Kidney epithelial cell (primary cell): ENCODE results near the gene SHE. TPM values are rescaled to one million over a fixed set of nuclear protein-coding genes. Genes with fewer than 3 reads are reported as not detected.

Experiments
- DNase-seq: peaks from one replicate; pipeline ENCODE4 v3.0.0-alpha.2; 2010; ENCODE audit warnings: low read depth
- H3K27me3 ChIP-seq: 2 replicates; pipeline ENCODE4 v1.6.0; 2011; ENCODE audit warnings: low read length; ENCODE audit not compliant: control insufficient read depth, insufficient read depth
- H3K36me3 ChIP-seq: 2 replicates; pipeline ENCODE4 v1.5.1; 2011; ENCODE audit warnings: low read length; ENCODE audit not compliant: control insufficient read depth, insufficient read depth
- H3K4me3 ChIP-seq: 2 replicates; pipeline ENCODE4 v1.5.1; 2011; ENCODE audit warnings: low read depth, mild to moderate bottlenecking, control low read depth, low read length
- total RNA-seq: library from RNA; depleted of rRNA; stranded (reverse); fragments of >200 nt; gene quantifications from 2 replicates; pipeline ENCODE4 v1.2.3, GENCODE V29; 2015
- TF ChIP-seq, protein P1 (sequence below): IDR thresholded peaks from 2 replicates; pipeline ENCODE4 v1.5.1; 2011; ENCODE audit warnings: mild to moderate bottlenecking, moderate library complexity, low read length, control low read depth, inconsistent platforms; ENCODE audit not compliant: insufficient read depth, poor library complexity, severe bottlenecking

The SHE gene
- total RNA-seq, 1 donor from 2014 or later, result under 0.01 TPM

DNA sequence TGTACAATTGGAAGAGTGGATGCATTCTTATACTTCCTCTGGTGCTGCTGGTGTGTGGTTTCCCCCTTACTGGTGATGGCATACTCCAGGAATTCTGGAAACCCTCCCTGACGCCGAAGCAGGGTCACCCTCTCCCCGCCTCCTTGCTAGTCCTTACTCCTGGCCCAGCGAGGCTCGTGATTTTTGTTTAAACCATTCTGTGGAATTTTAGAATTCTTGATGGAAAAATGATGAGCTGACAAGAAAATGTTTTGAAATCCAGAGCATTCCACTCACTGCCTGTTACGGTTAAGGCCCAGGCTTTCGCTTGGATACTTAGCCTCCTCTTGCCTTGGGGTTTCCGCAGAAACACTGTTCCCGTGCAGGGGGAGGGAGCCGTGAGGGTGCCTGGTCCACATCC lies 55.9 kb downstream of the SHE start:
- TF ChIP-seq, protein P1, sequence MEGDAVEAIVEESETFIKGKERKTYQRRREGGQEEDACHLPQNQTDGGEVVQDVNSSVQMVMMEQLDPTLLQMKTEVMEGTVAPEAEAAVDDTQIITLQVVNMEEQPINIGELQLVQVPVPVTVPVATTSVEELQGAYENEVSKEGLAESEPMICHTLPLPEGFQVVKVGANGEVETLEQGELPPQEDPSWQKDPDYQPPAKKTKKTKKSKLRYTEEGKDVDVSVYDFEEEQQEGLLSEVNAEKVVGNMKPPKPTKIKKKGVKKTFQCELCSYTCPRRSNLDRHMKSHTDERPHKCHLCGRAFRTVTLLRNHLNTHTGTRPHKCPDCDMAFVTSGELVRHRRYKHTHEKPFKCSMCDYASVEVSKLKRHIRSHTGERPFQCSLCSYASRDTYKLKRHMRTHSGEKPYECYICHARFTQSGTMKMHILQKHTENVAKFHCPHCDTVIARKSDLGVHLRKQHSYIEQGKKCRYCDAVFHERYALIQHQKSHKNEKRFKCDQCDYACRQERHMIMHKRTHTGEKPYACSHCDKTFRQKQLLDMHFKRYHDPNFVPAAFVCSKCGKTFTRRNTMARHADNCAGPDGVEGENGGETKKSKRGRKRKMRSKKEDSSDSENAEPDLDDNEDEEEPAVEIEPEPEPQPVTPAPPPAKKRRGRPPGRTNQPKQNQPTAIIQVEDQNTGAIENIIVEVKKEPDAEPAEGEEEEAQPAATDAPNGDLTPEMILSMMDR, result no peak
- no peaks in the 10 kb centered on the region for H3K36me3 ChIP-seq
- peak; percentile 47 for DNase-seq
- no peaks in the 10 kb centered on the region for H3K27me3 ChIP-seq
- no peak overlapping the region for H3K4me3 ChIP-seq

DNA sequence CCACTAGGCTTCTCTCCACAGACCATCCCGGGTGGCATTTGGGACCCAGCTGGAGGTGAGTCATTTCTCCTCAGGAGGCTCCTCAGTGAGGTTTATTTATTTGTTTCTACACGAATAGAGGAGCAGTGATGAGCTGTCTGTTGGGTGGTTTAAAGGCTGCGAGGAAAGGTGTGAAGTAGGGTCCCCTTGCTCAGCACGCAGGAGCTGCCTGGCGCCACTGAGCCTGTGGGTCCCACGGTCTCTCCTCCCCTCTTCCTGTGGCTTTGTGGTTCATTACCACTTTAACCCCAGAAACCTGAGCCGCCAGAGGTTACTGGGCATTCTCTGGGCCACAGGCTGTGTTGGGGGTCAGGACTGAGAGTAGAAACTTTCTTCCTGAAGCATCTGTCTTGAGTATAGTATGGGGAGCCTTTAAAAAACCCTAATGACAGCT lies 57.2 kb downstream of the SHE start:
- Histone ChIP-seq H3K4me3 (no peak overlapping the region), H3K36me3 (no peaks in the 10 kb centered on the region), H3K27me3 (no peaks in the 10 kb centered on the region)
- DNase-seq, result peak; percentile 65
- TF ChIP-seq, protein P1, result no peak

DNA sequence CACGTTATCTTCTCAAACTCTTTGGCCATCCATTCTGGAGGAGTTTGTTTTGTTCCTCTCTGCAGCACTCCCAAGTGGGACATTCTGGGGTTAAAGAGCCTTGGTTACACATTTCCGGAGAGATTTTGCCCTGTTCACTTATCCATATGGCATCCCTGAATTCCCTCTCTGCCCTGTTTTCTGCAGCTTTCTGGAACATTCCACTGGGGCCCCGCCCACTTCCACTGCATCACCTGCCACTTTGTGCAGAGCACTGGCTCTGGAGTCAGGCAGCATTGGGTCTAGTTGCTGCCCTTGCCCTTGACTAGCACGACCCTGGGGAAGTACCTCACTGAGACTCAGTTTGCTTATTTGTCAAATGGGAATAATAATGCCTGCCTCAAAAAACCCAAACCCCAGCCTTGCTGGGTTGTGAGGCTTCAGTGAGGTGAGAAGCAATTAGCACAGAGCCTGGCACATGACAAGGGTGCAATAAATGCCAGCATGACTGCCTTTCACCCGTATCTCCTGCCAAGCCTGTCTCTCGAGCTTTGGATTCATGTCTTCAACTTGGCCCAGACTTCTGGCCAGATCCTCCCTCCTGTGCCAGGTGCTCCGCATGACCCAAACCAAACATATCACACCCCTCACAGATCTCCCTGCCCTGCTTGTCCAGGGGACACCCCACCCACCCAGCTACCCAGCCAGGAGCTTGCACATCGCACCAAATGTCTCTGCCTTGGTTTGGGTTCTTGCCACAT lies 58.8 kb downstream of the SHE start:
- H3K36me3 ChIP-seq, result no peaks in the 10 kb centered on the region
- no peak overlapping the region for H3K4me3 ChIP-seq
- no peaks in the 10 kb centered on the region for H3K27me3 ChIP-seq
- no peak for DNase-seq
- TF ChIP-seq, protein P1, result no peak

DNA sequence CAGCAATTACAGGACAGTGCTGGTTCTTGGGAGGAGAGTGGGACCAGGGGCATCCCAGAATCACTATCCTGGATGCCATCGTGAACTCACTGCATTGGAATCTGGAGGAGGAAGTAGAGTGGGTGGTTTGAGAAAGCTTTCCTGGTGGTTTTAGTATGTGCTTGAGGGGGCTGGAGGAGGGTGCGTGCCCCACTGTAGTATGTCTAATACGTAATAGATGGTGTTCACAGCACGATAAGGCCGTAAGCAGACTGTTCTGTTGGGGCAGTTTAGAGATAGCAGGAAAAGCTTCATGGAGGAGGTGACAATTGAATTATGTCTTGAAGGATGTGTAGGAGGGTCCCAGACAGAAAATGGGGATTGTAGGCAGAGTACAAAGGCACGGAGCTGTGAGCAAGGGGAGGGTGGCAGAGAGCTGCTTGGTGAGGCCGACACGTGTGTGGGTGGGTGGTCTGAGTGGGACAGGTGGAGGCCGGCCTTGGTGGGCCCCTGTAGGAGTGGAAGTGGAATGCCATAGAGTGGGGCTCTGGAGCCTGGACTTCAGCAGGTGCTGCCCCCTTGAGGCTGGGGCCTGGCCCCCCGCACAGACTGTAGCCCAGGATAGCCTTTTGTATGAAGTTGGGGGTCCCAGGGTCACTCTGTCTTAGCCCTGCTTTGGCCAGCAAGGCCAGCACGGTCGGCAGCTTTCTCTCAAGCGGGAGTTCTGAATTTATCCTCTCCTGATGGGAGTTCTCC lies 60.0 kb downstream of the SHE start:
- H3K27me3 ChIP-seq, result no peaks in the 10 kb centered on the region
- TF ChIP-seq, protein P1, result peak; percentile 46
- DNase-seq, result peak; percentile 55
- H3K4me3 ChIP-seq, result no peak overlapping the region
- no peaks in the 10 kb centered on the region for H3K36me3 ChIP-seq

DNA sequence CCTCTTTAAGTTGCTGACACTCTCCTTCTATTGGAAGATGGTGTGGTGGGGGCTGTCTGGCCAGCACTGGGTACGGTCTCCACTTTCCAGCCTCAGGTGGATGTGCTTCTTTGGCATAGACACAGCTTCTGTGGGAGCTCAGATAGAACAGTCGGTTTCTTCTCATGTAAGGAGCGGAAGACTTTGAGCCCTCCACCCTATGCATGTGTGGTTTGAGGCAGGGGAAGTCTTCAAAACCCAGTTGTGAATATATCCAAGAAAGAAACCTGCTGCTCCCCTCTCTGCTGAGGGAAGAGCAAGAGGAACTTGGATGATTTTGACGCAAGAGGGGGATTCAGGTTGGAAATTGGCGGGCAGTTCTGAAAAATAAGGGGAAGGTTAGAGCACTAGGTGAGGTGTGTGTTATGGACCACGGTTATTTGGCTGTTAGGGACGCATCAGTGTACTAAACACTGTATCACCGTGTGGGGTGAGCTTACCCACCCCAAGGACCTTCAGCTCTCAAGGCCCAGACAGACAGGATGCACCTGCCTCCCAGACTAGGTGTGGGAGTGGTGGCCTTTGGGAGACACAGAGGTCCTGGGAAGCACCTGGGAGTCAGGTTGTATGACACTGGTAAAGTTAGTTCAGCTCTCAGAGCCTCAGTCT lies 60.8 kb downstream of the SHE start:
- no peaks in the 10 kb centered on the region for H3K36me3 ChIP-seq
- no peaks in the 10 kb centered on the region for H3K27me3 ChIP-seq
- H3K4me3 ChIP-seq, result no peak overlapping the region
- no peak for DNase-seq
- TF ChIP-seq, protein P1, result no peak
